ENCODE results near the gene PLCB1.

- TF ChIP-seq CTCF (IDR thresholded peaks at IDR 0.05): no peak
- TF ChIP-seq POLR2A (IDR thresholded peaks at IDR 0.05): no peak
These were observed 225.6 kb downstream of the PLCB1 start for GRCh38 chr20:8357703-8358102.

Data from Peyer's patch (tissue), 4 donors.